ENCODE data around the gene ANXA4.
"Not testable (repeated sequence)": the region's sequence is repeated elsewhere in the genome, so short reads cannot be mapped to it uniquely, and the experiment has no call there.

The ANXA4 gene

GRCh38 chr2:69738149-69738548 lies 3.8 kb upstream of the ANXA4 start:
- not testable (repeated sequence) for H3K4me3 ChIP-seq (ENCODE audit: low read length); H3K9ac ChIP-seq (ENCODE audit: low read length); DNase-seq (ENCODE audit: low read depth); H3K9me3 ChIP-seq (ENCODE audit: control insufficient read depth, low read length); H3K27me3 ChIP-seq (replicated peaks; ENCODE audit: control insufficient read depth, insufficient read depth, low read length); H3K36me3 ChIP-seq (ENCODE audit: control insufficient read depth, insufficient read depth, low read length, severe bottlenecking)
- peaks cover 19% of the 10 kb centered on the region for H3K4me1 ChIP-seq (ENCODE audit: control insufficient read depth, insufficient read depth, low read length)

GRCh38 chr2:69740502-69740951 lies 1.4 kb upstream of the ANXA4 start:
- Histone ChIP-seq H3K9ac (ENCODE audit: low read length) (peak overlapping the region; percentile 93), H3K9me3 (ENCODE audit: control insufficient read depth, low read length) (no peaks in the 10 kb centered on the region), H3K27me3 (replicated peaks; ENCODE audit: control insufficient read depth, insufficient read depth, low read length) (no peaks in the 10 kb centered on the region), H3K4me3 (ENCODE audit: low read length) (peak overlapping the region; percentile 93), H3K36me3 (ENCODE audit: control insufficient read depth, insufficient read depth, low read length, severe bottlenecking) (no peaks in the 10 kb centered on the region), H3K4me1 (ENCODE audit: control insufficient read depth, insufficient read depth, low read length) (peaks cover 15% of the 10 kb centered on the region)
- DNase-seq (ENCODE audit: low read depth): no peak

GRCh38 chr2:69741229-69741574 lies 732 bp upstream of the ANXA4 start:
- peak; percentile 84 for DNase-seq (ENCODE audit: low read depth)

GRCh38 chr2:69742322-69742952 lies 503 bp downstream of the ANXA4 start:
- Histone ChIP-seq H3K4me1 (ENCODE audit: control insufficient read depth, insufficient read depth, low read length) (peaks cover 15% of the 10 kb centered on the region), H3K27me3 (replicated peaks; ENCODE audit: control insufficient read depth, insufficient read depth, low read length) (no peaks in the 10 kb centered on the region), H3K9ac (ENCODE audit: low read length) (peak overlapping the region; percentile 93), H3K36me3 (ENCODE audit: control insufficient read depth, insufficient read depth, low read length, severe bottlenecking) (no peaks in the 10 kb centered on the region), H3K9me3 (ENCODE audit: control insufficient read depth, low read length) (no peaks in the 10 kb centered on the region), H3K4me3 (ENCODE audit: low read length) (peak overlapping the region; percentile 93)
- DNase-seq (ENCODE audit: low read depth): peak; percentile 59

More at GRCh38 chr2:69741229-69741574, 732 bp upstream of the ANXA4 start:
- no peaks in the 10 kb centered on the region for H3K36me3 ChIP-seq (ENCODE audit: control insufficient read depth, insufficient read depth, low read length, severe bottlenecking)
- H3K9me3 ChIP-seq (ENCODE audit: control insufficient read depth, low read length): no peaks in the 10 kb centered on the region
- H3K27me3 ChIP-seq (replicated peaks; ENCODE audit: control insufficient read depth, insufficient read depth, low read length): no peaks in the 10 kb centered on the region
- H3K9ac ChIP-seq (ENCODE audit: low read length): peak overlapping the region; percentile 93
- H3K4me1 ChIP-seq (ENCODE audit: control insufficient read depth, insufficient read depth, low read length): peaks cover 15% of the 10 kb centered on the region
- H3K4me3 ChIP-seq (ENCODE audit: low read length): peak overlapping the region; percentile 93

GRCh38 chr2:69743847-69744264 lies 1.9 kb downstream of the ANXA4 start:
- no peaks in the 10 kb centered on the region for H3K27me3 ChIP-seq (replicated peaks; ENCODE audit: control insufficient read depth, insufficient read depth, low read length)
- no peak overlapping the region for H3K9ac ChIP-seq (ENCODE audit: low read length)
- H3K36me3 ChIP-seq (ENCODE audit: control insufficient read depth, insufficient read depth, low read length, severe bottlenecking): no peaks in the 10 kb centered on the region
- peaks cover 15% of the 10 kb centered on the region for H3K4me1 ChIP-seq (ENCODE audit: control insufficient read depth, insufficient read depth, low read length)
- H3K9me3 ChIP-seq (ENCODE audit: control insufficient read depth, low read length): no peaks in the 10 kb centered on the region
- no peak for DNase-seq (ENCODE audit: low read depth)
- no peak overlapping the region for H3K4me3 ChIP-seq (ENCODE audit: low read length)

- Histone ChIP-seq H3K4me3 (ENCODE audit: low read length) (no peak overlapping the region), H3K27me3 (replicated peaks; ENCODE audit: control insufficient read depth, insufficient read depth, low read length) (no peaks in the 10 kb centered on the region), H3K4me1 (ENCODE audit: control insufficient read depth, insufficient read depth, low read length) (peaks cover 15% of the 10 kb centered on the region), H3K9me3 (ENCODE audit: control insufficient read depth, low read length) (no peaks in the 10 kb centered on the region), H3K36me3 (ENCODE audit: control insufficient read depth, insufficient read depth, low read length, severe bottlenecking) (no peaks in the 10 kb centered on the region), H3K9ac (ENCODE audit: low read length) (no peak overlapping the region)
- DNase-seq (ENCODE audit: low read depth): no peak
Observed at GRCh38 chr2:69744456-69744855, 2.5 kb downstream of the ANXA4 start.

- no peaks in the 10 kb centered on the region for H3K27me3 ChIP-seq (replicated peaks; ENCODE audit: control insufficient read depth, insufficient read depth, low read length)
- H3K4me1 ChIP-seq (ENCODE audit: control insufficient read depth, insufficient read depth, low read length): peaks cover 14% of the 10 kb centered on the region
- no peak overlapping the region for H3K4me3 ChIP-seq (ENCODE audit: low read length)
- no peaks in the 10 kb centered on the region for H3K36me3 ChIP-seq (ENCODE audit: control insufficient read depth, insufficient read depth, low read length, severe bottlenecking)
- no peak overlapping the region for H3K9ac ChIP-seq (ENCODE audit: low read length)
- H3K9me3 ChIP-seq (ENCODE audit: control insufficient read depth, low read length): no peaks in the 10 kb centered on the region
- DNase-seq (ENCODE audit: low read depth): no peak
Observed at GRCh38 chr2:69745035-69745434, 3.1 kb downstream of the ANXA4 start.

GRCh38 chr2:69750246-69750645 lies 8.3 kb downstream of the ANXA4 start:
- Histone ChIP-seq H3K36me3 (ENCODE audit: control insufficient read depth, insufficient read depth, low read length, severe bottlenecking) (no peaks in the 10 kb centered on the region), H3K4me1 (ENCODE audit: control insufficient read depth, insufficient read depth, low read length) (peaks cover 17% of the 10 kb centered on the region), H3K4me3 (ENCODE audit: low read length) (no peak overlapping the region), H3K27me3 (replicated peaks; ENCODE audit: control insufficient read depth, insufficient read depth, low read length) (no peaks in the 10 kb centered on the region), H3K9me3 (ENCODE audit: control insufficient read depth, low read length) (no peaks in the 10 kb centered on the region), H3K9ac (ENCODE audit: low read length) (no peak overlapping the region)
- DNase-seq (ENCODE audit: low read depth): no peak

- H3K4me3 ChIP-seq (ENCODE audit: low read length): no peak overlapping the region
Observed at GRCh38 chr2:69753659-69754363, 11.9 kb downstream of the ANXA4 start.

GRCh38 chr2:69754633-69755032 lies 12.7 kb downstream of the ANXA4 start:
- Histone ChIP-seq H3K4me3 (ENCODE audit: low read length) (peak overlapping the region; percentile 37), H3K36me3 (ENCODE audit: control insufficient read depth, insufficient read depth, low read length, severe bottlenecking) (peaks cover 14% of the 10 kb centered on the region), H3K9me3 (ENCODE audit: control insufficient read depth, low read length) (no peaks in the 10 kb centered on the region), H3K9ac (ENCODE audit: low read length) (peak overlapping the region; percentile 9), H3K27me3 (replicated peaks; ENCODE audit: control insufficient read depth, insufficient read depth, low read length) (no peaks in the 10 kb centered on the region), H3K4me1 (ENCODE audit: control insufficient read depth, insufficient read depth, low read length) (peaks cover 29% of the 10 kb centered on the region)
- no peak for DNase-seq (ENCODE audit: low read depth)

More at GRCh38 chr2:69753659-69754363, 11.9 kb downstream of the ANXA4 start:
- Histone ChIP-seq H3K36me3 (ENCODE audit: control insufficient read depth, insufficient read depth, low read length, severe bottlenecking) (peaks cover 10% of the 10 kb centered on the region), H3K4me1 (ENCODE audit: control insufficient read depth, insufficient read depth, low read length) (peaks cover 29% of the 10 kb centered on the region), H3K9me3 (ENCODE audit: control insufficient read depth, low read length) (no peaks in the 10 kb centered on the region), H3K27me3 (replicated peaks; ENCODE audit: control insufficient read depth, insufficient read depth, low read length) (no peaks in the 10 kb centered on the region), H3K9ac (ENCODE audit: low read length) (no peak overlapping the region)
- DNase-seq (ENCODE audit: low read depth): no peak

- peaks cover 19% of the 10 kb centered on the region for H3K36me3 ChIP-seq (ENCODE audit: control insufficient read depth, insufficient read depth, low read length, severe bottlenecking)
- H3K4me3 ChIP-seq (ENCODE audit: low read length): peak overlapping the region; percentile 61
- peak overlapping the region; percentile 63 for H3K9ac ChIP-seq (ENCODE audit: low read length)
- no peaks in the 10 kb centered on the region for H3K9me3 ChIP-seq (ENCODE audit: control insufficient read depth, low read length)
- peaks cover 29% of the 10 kb centered on the region for H3K4me1 ChIP-seq (ENCODE audit: control insufficient read depth, insufficient read depth, low read length)
- DNase-seq (ENCODE audit: low read depth): peak; percentile 95
- no peaks in the 10 kb centered on the region for H3K27me3 ChIP-seq (replicated peaks; ENCODE audit: control insufficient read depth, insufficient read depth, low read length)
Observed at GRCh38 chr2:69755862-69756467, 14.0 kb downstream of the ANXA4 start.

All from adipocyte (in vitro differentiated cells).